HFF-Myc (cell line): ENCODE results near the gene URB1.
"Not testable (repeated sequence)": the region's sequence is repeated elsewhere in the genome, so short reads cannot be mapped to it uniquely, and the experiment has no call there.

ENCODE experiments used
- DNase-seq: peaks from one replicate; pipeline ENCODE4 v3.0.0-alpha.2; 2011; ENCODE audit warnings: low read depth; ENCODE audit errors: extremely low read depth
- H3K4me3 ChIP-seq: replicated peaks from 2 replicates; pipeline ENCODE4 v1.5.1; 2011; ENCODE audit warnings: low read depth, mild to moderate bottlenecking, control low read depth, low read length
- TF ChIP-seq, protein P1 (sequence below): IDR thresholded peaks from 2 replicates; pipeline ENCODE4 v1.5.1; 2012; ENCODE audit warnings: mild to moderate bottlenecking, low read depth, low read length, control low read depth; ENCODE audit errors: missing control alignments

URB1 gene

DNA sequence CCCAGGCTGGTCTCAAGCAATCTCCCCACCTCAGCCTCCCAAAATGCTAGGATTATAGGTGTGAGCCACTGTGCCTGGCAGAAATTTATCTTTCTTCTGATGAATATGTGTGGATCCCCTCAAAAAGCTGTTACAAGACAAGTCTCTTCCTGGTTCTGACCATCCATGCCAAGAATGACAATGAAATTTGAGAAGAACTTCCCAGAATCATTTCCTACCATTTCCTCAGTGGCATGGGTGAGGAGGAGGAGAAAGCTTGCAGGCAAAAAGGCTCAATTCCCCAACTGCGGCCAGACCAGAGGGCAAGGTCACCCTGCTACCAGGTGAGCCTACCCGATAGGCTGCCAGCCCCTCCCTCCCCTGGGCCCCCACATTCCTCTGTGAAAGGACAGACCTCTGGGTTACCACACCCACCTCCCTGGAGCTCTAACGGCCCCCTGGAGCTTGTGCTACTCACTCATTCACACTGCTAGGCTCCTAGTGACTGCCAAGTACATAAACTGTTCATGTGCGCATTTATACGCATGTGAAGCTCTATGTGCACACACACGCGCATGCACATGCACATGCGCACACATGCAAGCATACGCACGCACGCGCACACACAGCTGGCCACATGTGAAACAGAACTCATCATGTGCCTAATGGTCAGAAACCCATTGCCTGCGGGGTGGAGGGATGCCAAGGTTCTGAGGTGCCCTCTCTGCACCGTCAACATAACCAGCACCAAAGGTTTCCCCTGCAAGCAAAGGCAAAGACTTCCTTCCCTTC lies 77.1 kb downstream of the URB1 start:
- TF ChIP-seq, protein P1, sequence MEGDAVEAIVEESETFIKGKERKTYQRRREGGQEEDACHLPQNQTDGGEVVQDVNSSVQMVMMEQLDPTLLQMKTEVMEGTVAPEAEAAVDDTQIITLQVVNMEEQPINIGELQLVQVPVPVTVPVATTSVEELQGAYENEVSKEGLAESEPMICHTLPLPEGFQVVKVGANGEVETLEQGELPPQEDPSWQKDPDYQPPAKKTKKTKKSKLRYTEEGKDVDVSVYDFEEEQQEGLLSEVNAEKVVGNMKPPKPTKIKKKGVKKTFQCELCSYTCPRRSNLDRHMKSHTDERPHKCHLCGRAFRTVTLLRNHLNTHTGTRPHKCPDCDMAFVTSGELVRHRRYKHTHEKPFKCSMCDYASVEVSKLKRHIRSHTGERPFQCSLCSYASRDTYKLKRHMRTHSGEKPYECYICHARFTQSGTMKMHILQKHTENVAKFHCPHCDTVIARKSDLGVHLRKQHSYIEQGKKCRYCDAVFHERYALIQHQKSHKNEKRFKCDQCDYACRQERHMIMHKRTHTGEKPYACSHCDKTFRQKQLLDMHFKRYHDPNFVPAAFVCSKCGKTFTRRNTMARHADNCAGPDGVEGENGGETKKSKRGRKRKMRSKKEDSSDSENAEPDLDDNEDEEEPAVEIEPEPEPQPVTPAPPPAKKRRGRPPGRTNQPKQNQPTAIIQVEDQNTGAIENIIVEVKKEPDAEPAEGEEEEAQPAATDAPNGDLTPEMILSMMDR, result no peak

DNA sequence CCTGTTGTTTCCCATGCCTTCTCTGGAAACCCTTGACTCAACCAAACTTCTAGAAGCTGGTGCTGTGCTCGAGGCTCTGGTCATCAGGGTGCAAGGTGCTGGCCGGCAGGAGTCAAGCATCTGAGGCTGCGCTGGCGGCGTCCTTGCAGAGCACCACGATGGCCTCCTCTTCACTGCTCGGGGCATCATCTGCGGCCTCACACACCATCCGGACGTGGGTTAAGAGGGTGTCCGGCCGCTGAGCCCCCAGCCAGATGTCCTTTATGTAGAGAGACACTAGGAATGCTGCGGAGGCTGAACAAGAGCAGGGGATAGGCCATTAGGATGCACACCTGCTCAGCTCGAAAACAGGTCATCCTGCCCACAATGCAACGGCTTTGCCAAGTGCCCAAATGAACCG lies 78.0 kb downstream of the URB1 start:
- DNase-seq, result no peak
- TF ChIP-seq, protein P1, result no peak
- H3K4me3 ChIP-seq, result no peak overlapping the region

More for the DNA sequence above, 77.1 kb downstream of the URB1 start:
- DNase-seq, result no peak
- H3K4me3 ChIP-seq, result no peak overlapping the region

DNA sequence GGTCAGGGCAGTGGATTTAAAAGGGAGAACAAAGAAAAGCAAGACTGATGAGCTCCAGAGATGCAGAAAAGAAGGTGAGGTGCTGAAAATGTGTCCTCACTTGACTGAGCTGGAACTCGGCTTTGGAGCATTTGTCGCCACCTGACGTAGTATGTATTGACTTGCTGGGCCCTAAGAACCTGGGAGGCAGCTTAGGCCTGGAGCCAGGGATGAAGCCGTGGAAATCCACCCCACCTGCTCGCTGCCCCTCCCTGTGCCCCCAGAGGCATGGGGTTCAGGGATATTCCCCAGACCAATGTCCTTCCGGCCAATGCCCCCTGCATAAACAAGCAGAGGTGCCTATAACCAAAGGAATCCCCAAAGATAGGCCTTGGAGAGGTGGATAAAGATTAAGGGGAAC lies 79.8 kb downstream of the URB1 start:
- H3K4me3 ChIP-seq, result no peak overlapping the region
- TF ChIP-seq, protein P1, result no peak
- no peak for DNase-seq

DNA sequence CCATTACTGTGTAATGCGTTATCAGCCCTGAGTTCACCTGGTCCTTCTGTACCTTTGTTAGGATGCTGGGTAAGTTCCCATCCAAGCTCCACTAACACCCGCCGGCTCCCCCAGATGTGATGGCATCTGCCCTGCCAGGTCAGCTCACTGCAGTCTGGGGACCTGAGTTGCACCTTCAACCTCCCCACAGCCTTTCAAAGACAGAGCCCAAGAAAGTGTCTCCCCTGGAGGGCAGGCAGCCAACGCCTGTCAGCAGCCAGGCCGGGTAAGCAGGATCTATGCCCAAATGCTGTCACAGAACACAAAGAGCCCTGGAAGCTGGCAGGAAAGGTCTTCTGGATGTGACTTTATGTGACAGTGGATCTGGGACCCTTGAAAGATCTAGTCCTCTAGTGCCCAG lies 80.5 kb downstream of the URB1 start:
- no peak for DNase-seq
- no peak overlapping the region for H3K4me3 ChIP-seq
- TF ChIP-seq, protein P1, result no peak

DNA sequence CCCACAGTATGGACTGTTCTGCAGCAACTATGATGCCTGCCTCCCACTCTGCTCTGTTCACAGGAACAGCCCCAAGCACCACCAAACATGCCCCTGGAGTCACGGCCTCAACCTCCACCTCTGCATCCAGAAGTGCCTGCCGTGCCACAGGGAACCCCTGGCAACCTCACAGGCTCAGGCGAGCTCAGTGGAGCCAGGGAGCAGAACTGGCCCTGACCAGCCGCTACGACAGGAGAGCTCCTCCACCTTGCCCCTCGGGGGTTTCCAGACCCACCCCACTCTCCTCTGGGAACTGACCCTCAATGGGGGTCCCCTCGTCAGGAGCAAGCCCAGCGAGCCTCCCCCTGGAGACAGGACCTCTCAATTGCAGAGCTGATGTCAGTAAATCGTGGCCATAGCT lies 81.2 kb downstream of the URB1 start:
- no peak for DNase-seq
- no peak overlapping the region for H3K4me3 ChIP-seq
- TF ChIP-seq, protein P1, result no peak

DNA sequence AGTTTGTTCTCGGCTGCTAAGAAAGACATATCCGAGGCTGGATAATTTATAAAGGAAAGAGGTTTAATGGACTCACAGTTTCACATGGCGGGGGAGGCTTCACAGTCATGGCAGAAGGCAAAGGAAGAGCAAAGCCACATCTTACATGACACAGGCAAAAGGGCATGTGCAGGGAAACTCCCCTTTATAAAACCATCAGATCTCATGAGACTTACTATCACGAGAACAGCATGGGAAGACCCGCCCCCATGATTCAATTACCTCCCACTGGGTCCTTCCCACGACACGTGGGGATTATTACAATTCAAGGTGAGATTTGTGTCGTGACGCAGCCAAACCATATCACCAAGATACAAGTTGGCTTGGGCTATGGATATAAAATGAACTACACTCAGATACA lies 81.8 kb downstream of the URB1 start:
- not testable (repeated sequence) for H3K4me3 ChIP-seq

DNA sequence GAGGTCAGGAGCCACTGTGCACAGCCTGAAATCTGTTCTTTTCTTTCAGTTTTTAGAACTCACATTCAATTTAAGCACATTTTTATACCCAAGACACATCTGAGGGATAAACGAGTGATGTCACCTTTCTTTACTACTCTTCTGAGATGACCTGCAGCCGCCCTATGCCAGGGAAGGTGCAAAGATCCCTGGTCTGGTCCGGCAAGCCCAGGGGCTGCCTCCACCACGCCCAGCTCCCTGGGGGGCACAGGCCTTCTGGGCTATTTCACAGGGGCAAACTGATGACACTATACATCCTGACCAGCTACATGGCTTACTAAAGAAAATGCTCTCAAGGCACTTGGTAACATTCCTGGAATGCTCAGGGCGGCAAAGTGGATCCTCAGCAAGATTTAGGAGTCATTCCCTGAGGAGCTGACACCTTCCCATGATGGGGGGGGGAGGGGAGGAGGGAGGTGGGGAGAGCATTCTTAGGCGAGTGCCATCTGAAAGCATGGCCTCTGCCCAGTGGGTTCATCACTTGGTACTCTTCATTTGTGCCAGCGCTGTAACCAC lies 82.8 kb downstream of the URB1 start:
- no peak overlapping the region for H3K4me3 ChIP-seq
- no peak for DNase-seq
- TF ChIP-seq, protein P1, result no peak

More for the DNA sequence above, 81.8 kb downstream of the URB1 start:
- DNase-seq, result not testable (repeated sequence)
